ENCODE results near the gene ALX4.

DNA sequence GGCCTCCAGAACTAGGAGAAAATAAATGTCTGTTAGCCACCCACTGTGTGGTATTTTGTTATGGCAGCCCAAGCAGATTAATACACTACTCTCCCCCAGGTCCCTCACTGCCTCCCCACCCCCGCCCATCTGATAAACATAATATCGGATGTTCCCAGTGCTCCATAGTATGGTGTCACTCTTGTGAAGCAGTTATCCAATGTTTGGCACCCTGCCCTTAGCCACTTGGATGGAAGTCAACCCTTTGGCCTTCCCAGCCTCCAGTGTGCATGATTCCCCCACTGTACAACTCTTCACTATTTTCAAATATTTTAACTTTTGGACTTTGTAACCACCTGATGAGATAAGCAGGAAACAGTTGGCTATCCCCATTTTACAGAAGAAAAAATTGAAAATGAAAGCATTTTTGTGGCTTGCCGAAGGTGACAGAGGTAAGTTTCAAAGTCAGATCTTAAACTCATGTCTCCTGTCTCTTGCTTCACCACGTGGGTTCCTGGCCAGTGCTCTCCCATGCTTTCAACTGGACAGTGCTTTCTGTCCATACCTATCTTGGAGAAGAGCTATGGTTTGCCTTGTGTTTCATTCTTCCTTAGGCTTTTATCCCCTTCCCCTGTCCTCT lies 53.2 kb downstream of the ALX4 start:
- TF ChIP-seq, protein P1, sequence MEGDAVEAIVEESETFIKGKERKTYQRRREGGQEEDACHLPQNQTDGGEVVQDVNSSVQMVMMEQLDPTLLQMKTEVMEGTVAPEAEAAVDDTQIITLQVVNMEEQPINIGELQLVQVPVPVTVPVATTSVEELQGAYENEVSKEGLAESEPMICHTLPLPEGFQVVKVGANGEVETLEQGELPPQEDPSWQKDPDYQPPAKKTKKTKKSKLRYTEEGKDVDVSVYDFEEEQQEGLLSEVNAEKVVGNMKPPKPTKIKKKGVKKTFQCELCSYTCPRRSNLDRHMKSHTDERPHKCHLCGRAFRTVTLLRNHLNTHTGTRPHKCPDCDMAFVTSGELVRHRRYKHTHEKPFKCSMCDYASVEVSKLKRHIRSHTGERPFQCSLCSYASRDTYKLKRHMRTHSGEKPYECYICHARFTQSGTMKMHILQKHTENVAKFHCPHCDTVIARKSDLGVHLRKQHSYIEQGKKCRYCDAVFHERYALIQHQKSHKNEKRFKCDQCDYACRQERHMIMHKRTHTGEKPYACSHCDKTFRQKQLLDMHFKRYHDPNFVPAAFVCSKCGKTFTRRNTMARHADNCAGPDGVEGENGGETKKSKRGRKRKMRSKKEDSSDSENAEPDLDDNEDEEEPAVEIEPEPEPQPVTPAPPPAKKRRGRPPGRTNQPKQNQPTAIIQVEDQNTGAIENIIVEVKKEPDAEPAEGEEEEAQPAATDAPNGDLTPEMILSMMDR (conservative IDR thresholded peaks at IDR 0.05 in 1 of 2, IDR thresholded peaks at IDR 0.05 in 1 of 2; ENCODE audit: extremely low read depth in 1 of 2, insufficient read depth in 1 of 2, low read depth in 1 of 2, low read length in 2 of 2), result no peak
- TF ChIP-seq EZH2 (IDR thresholded peaks at IDR 0.05; ENCODE audit: borderline replicate concordance, low read length), result no peak
